ENCODE data around the gene PTPRC.

Gene PTPRC

DNA sequence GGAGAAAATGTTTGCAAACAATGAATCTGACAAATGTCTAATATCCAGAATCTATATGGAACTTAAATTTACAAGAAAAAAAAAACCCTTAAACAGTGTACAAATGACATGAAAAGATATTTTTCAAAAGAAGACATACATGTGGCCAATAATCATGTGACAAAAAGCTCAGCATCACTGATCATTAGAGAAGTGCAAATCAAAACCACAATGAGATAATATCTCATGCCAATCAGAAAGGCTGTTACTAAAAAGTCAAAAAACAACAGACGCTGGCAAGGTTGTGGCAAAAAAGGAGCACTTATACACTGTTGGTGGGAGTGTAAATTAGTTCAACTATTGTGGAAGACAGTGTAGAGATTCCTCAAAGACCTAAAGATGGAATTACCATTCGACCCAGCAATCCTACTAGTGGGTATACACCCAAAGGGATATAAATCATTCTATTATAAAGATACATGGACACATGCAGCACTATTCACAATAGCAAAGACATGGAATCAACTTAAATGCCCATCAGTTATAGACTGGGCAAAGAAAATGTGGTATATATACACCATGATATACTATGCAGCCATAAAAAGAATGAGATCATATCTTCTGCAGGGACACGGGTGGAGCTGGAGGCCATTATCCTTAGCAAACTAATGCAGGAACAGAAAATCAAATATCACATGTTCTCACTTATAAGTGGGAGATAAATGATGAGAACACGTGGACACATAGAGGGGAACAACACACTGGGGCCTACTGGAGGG lies 123.2 kb downstream of the PTPRC start:
- no peak for DNase-seq (ENCODE audit: low read depth in 3 of 3)

DNA sequence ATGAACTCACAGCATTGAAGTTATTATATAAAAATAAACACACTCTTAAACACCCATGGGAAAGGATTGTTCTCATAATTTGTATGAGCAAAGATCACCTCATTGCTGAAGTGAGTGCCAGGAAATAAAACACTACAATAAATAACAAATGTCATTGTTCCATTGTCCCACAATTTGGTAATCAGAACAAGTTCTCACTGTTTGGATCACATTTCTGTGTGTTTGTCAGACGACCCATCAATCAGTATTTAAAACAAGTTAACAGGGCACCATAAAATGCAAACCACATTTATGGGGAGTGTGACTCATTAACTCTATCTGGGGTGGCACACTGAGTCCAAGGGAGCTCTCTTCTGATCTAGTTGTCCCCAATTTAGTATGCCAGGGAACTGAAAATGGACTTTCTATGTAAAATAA lies 124.5 kb downstream of the PTPRC start:
- DNase-seq (ENCODE audit: low read depth in 3 of 3), result no peak

DNA sequence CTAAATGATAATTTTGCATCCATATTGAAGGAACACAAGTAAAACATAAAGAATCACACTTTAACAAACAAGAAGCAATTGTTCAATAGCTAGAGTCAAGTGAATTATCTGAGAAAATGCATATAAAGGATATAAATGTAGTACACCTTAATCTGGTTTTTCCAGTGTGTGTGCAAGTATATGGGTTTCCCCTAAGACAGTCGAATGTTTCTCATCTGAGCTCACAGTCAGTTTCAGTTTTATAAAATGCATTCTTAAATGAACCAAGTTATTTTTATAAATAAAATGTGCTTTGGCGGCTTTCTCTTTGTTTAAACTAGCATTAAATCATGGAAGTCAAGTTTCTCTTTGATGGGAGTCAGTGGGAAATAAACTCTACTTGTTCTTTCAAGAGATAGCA lies 125.9 kb downstream of the PTPRC start:
- DNase-seq (ENCODE audit: low read depth in 3 of 3), result no peak

DNA sequence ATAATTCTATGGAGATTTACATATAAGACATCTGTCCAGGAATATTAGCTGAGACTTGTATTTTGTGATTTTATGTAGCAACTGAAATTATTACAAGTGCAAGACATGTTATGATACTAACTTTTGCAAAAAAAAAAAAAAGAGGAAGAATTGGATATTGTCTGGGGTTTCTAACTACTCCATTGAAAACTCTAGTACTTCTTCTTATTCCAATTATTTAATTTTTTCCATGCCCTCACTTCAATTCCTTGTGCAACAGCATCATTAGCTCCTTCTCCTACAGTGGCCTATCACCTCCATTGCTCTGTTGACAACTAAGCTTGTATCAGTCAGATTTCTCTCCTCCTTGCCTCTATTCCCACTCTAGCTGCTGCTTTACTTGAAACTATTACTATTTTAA lies 126.6 kb downstream of the PTPRC start:
- no peak for DNase-seq (ENCODE audit: low read depth in 3 of 3)

DNA sequence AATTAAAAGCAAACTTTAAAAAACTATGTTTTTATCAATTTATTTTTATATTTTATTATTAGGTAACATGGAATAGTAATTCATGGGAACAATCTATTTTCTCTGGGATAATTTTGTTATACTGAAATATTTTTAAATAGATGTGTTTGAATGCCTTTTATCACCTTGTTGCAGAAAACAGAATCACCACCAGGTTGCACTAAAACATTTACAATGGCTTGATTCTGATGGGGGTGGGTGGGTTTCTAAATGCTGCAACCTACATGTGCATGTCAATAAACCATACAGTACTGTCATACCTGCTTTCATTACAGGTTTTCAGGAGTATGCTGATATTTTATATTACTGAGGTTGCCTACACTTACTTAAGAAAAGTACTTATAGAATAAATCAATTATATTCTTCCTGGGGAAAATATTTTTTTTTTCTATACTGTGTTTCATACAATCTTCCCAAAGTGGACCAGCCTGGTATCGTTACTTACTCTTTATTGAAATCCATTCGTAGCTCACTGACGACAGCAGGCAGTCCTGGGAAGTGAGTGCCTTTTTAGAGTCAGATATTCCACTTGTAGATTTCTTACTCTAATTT lies 132.8 kb downstream of the PTPRC start:
- DNase-seq (ENCODE audit: low read depth in 3 of 3), result no peak

DNA sequence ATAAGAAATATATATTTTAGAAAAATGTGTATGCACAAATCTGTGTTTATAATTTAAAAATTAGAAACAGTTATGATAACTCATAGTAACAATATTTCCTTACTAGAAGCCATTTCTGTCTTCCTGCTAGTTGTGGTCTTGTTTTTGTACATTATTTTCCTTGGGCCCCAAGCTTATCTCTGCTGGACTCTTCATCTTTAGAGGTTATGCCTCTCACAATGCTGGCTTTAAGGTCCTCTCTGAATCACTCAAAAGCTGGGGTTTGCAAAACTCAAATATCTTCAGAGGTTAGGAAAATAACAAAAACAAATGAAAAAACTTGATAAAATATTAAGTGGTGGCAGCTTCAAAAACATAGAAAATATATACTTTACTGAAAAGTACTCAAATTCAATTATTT lies 133.8 kb downstream of the PTPRC start:
- no peak for DNase-seq (ENCODE audit: low read depth in 3 of 3)

DNA sequence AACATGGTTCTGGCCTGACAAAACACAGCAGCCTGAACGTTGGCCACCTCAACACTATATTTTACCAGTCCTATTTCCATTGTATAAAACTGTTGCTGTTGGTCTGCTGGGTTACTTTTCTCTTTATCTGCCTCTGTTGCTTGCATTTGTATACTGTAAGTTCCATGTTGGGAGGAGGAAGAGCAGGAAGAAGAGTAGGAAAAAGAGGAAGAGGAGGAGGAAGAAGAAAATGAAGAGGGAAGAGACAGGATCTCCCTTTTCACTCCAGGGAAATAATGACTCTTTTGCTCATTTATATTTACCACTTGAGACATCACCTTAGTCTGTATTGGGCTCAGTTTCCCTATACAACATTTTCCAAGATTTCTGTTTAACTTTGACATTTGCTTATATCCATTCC lies 134.2 kb downstream of the PTPRC start:
- DNase-seq (ENCODE audit: low read depth in 3 of 3), result no peak

DNA sequence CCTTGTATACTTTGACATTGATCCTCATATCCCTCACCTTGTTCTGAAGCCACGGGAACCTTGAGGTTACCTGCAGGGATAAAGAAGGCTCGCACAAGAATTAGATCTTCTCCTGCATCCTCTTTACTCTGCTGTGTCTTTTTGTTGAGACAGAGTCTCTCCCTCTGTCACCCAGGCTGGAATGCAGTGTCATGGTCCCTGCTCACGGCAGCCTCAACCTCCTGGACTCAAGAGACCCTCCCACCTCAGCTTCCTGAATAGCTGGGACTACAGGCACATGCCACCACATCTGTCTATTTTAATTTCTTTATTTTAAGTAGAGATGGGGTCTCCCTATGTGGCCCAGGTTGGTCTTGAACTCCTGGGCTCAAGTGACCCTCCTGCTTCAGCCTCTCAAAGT lies 134.7 kb downstream of the PTPRC start:
- no peak for DNase-seq (ENCODE audit: low read depth in 3 of 3)

DNA sequence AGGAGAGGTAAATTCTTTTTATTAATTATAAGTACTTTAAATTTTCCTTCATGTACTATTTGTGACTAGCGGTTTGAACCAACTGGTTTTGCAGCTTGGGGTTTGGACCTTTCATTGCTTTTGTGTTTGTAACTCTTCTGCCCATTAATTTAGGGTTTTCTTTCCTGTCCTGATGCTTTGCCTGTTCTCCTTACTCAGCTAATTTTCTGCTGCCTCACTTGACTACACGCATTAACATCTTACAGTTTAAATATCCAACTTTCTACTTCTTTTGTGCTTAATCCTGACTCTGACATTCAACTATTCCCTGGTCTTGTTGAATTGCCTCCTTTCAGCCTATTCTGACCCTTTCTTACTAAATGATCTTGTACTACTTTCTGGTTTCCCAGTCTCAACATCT lies 135.6 kb downstream of the PTPRC start:
- DNase-seq (ENCODE audit: low read depth in 3 of 3), result no peak

DNA sequence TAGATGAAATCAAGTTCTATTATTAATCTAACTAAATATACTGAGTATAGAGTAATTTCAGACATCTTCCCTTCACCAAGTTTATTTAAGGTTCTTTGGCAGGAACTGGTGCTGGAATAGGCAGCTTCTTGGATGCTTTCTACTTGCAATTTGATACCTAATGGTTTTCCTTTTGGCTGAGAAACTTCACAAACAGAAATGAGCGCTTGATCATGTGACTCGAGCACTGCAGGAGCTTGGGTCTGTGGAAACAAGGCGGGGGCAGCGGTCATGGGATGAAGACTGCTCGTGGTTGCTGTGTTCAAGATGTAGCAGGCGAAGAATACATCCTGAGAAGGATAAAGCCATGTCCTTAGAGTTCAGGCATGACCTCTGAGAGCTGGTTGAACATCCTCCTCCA lies 136.8 kb downstream of the PTPRC start:
- DNase-seq (ENCODE audit: low read depth in 3 of 3), result no peak

DNA sequence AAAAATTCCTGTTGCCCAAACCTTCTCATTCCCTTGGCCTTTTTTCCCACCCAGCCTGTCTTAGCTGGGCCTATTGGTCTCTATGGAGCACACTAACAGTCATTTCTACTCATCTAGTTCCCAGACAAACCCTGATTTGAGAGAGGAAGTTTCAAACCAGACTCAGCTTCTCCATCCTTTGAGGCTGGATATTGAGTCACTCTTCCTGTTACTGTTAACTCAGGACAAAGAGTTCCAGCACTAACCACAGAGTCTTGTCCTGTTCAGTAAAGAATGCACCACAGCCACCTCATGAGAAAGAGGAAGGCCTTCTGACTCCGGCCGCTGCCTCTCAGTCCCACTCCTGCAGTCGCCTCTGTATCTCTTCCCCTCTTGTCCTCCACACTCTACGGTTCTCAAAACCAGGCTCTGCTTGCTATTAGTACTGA lies 137.8 kb downstream of the PTPRC start:
- DNase-seq (ENCODE audit: low read depth in 3 of 3), result no peak

DNA sequence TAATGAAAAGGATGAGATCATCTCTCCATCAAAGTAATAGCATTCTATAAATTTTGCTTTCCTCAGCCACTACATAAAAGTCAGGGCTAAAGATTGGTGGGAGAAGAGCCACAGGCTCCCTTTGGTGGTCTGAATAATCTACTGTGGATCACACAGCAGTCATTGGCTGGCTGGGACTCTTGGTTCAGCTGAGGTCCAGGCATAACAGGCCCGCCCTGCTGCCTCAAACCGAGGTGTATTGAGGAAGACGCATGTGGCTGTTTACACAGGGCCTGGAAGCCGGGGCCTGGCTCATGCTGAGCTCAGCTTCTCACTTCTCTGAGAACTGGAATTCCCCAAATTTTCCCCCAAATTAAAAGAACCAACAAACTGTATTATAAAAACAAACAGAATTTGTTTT lies 139.2 kb downstream of the PTPRC start:
- no peak for DNase-seq (ENCODE audit: low read depth in 3 of 3)

DNA sequence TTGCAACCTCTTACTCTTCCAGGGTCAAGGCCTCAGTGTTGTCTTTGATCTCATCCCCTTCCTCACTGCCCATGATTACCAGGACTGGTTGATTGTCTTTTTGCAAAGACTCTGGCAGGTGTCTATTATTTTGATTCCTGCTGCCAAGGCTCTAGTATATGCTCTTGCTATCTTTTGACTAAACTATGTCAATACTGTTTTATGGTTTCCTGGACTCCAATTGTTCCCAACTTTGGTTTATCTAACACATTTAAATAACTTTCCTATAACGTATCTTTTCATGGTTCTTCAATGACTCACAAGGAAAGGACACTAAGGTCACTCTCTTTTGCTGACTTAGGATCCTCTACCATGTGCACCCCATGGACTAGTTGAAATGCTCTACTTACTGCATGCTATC lies 141.5 kb downstream of the PTPRC start:
- no peak for DNase-seq (ENCODE audit: low read depth in 3 of 3)

DNA sequence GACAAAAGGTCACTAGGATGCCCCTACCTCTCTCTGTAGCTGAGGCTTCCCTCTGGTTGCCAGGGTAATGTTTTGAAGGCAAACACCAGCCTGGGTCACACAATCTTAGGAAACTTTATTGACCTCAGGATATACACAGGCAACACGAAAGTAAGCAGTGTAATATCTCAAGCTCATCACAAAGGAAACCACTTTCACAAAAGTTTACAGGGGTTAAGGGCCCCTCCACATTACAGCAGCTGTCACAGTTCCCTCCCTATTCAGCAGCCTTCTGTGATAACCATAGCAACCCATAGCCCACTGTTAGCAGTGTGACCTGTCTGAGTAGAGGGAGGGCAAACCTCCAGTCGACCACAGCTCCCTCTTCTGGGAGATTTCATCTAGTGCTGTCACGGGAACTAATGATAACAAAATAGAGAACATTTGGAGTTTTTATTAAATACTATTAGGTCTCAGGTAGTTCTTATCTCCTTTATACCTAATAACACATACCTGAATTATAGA lies 149.8 kb downstream of the PTPRC start:
- no peak for DNase-seq (ENCODE audit: low read depth in 3 of 3)

DNA sequence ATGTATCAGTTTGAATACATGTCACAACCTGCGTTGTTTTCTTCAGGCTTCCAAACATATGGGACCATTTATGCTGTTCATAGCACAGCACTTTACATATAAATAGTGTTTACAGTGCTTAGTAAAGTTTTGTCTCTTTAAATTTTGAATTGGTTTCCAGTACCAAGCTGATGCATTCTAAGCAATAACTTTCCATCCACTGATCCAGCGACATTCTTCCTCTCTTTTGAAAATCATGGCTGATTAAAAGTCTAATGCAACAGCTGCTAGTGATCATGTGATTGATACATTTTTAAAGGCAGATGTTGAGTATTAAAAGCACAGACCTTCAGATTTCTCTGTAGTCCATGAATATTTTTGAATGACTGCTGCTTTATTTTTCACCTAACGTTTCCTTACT lies 154.9 kb downstream of the PTPRC start:
- DNase-seq (ENCODE audit: low read depth in 3 of 3), result no peak

DNA sequence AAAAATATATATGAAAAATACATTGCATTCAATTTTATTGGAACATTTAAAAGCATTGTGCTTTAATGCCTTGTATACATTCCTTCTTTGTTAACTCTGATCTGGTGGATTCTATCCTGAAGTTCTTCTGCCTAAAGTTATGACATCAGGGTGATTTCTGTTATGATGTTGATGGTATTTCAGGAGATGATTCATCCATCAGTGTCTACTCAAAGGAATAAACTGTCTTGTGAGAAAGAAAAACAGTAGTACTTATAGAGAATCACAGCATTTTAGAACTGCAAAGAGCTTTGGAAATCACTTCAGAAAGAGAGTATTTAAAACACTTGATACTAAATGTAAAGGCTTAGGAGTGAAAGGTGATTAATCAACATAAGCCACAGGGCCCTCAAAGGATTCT lies 155.7 kb downstream of the PTPRC start:
- no peak for DNase-seq (ENCODE audit: low read depth in 3 of 3)

DNA sequence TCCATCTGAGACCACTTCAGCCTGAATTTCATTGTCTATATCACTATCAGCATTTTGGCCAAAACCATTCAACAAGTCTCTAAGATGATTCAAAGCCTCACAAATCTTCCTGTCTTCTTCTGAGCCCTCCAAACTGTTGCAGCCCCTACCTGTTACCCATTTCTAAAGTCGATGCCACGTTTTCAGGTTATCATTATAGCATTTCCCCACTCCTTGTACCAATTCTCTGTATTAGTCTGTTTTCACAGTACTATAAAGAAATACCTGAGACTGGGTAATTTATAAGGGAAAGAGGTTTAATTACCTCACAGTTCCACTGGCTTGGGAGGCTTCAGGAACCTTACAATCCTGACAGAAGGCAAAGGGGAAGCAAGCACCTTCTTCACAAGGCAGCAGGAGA lies 158.8 kb downstream of the PTPRC start:
- no peak for DNase-seq (ENCODE audit: low read depth in 3 of 3)

DNA sequence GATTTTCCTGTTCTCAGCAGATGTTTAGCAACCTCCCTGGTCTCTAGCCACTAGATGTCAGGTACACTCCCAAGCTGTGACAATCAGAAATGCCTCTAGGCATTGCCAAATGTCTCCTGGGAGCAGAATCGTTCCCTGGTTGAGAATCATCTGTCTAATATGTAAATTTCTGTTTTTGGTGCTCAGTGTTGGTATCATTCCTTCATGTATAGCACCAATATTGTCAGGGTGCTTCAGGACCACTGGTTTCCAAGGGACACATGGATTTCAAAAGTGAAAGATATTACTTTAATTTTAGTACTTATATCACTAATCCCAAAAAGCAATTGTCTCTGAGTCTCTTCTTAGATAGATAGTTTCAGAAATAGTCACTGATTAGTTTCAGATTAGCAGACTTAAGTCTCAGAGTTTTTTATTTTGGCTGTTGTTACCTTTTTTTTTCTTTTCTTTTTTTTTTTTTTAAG lies 160.1 kb downstream of the PTPRC start:
- no peak for DNase-seq (ENCODE audit: low read depth in 3 of 3)

DNA sequence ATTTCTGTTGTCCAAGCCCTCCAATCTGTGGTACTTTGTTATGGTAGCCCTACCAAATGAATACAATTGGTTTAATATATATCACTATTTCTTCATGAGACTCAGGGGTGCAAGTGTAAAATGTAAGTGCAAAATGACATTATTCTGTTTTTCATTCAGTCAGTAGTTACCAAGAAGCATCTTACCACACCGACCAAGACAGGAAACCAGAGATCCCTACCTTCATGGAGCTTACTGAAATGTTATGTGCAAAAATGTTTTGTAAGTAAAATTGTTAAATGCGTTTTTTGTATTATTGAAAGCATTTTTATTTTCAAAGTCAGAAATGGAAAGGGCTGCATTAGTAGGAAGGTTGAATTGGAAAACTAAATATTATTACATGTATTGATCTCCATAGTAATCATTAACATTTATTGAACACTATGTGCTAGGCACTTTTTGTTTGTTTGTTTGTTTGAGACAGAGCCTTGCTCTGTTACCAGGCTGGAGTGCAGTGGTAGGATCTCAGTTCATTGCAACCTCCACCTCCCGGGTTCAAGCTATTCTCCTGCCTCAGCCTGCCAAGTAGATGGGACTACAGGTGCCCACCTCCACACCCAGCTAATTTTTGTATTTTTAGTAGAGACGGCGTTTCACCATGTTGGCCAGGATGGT lies 166.8 kb downstream of the PTPRC start:
- no peak for DNase-seq (ENCODE audit: low read depth in 3 of 3)

DNA sequence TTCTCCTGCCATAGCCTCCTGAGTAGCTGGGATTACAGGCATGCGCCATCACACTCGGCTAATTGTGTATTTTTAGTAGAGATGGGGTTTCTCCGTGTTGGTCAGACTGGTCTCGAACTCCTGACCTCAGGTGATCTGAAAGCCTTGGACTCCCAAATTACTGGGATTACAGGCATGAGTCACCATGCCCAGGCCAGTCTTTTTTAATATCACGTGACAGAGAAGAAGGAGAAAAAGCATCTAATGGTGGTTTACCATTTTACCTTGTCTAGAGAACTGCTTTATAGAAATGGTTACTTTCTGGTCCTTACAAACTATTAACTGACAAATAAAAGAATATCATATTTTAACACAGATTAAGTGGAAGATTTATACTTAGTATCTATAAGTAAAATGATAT lies 168.0 kb downstream of the PTPRC start:
- DNase-seq (ENCODE audit: low read depth in 3 of 3), result no peak
